ENCODE results near the gene PAQR3. TPM values are rescaled to one million over a fixed set of nuclear protein-coding genes. Genes with fewer than 3 reads are reported as not detected.
A peak's percentile ranks its signal among the peaks of the same experiment; 100 is the strongest.

PAQR3 gene
- total RNA-seq, 1 experiment from 2014 or later = 46.0 TPM

GRCh38 chr4:78956975-78957374 is 17.7 kb upstream of the PAQR3 start:
- H2AFZ ChIP-seq (ENCODE audit: low read length) = no peak overlapping the region
- H3K4me2 ChIP-seq (ENCODE audit: low read depth, low read length, poor library complexity, severe bottlenecking) = no peak overlapping the region

DNA sequence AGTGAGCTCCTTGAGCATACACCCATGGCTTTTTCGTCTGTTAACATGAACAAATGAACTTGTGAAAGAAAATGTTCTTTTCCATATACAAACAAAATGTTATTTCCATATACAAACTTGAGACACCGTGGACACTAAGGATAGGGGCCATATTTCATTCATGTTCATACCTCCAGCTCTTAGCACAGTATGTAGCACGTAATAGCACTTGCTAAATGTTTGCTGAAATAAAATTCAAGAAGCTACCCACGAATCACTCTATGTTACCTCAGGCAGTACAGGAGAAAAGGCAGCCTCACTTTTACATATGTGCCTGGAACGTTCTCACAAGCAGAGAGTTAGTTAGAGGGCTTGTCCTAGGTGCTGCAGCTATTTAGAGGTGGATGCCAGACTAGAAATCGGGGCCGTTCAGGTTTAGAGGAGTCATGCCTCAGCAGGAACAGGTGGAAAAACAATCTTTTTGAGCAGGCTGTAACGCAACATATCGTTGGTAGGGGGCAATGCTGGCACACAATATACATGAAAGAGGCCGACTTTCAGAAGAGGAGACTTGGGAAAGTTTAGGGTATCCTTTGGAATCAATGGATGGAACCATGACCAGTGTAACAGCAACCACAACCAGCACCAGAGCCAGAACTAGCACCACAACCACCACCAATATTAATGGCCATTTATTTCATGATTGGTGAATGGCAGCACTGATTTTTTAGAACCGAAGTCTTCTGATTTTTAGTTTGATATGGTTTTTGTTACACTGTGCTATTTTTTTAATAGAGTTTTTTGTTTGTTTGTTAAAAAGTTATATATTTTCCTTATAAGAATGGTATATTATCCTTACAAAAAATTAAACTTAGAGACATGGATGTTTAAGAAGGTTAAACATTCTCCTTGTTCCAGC is 14.8 kb upstream of the PAQR3 start:
- Histone ChIP-seq H3K9me3 (ENCODE audit: low read length) (no peaks in the 10 kb centered on the region), H3K9me2 (replicated peaks; ENCODE audit: insufficient read depth, low read length) (no peaks in the 10 kb centered on the region)
- peak; percentile 40 for DNase-seq

More at GRCh38 chr4:78956975-78957374, 17.7 kb upstream of the PAQR3 start:
- H3K36me3 ChIP-seq (ENCODE audit: insufficient read depth, low read length) = no peaks in the 10 kb centered on the region
- H3K9me2 ChIP-seq (replicated peaks; ENCODE audit: insufficient read depth, low read length) = no peaks in the 10 kb centered on the region
- no peaks in the 10 kb centered on the region for H4K20me1 ChIP-seq (ENCODE audit: insufficient read depth, low read depth, low read length)
- H3K27me3 ChIP-seq (ENCODE audit: low read length) = no peaks in the 10 kb centered on the region
- H3K4me1 ChIP-seq (ENCODE audit: low read length) = no peaks in the 10 kb centered on the region
- H3K9ac ChIP-seq (ENCODE audit: low read length) = no peak overlapping the region
- H3K9me3 ChIP-seq (ENCODE audit: low read length) = no peaks in the 10 kb centered on the region
- H3K27ac ChIP-seq (ENCODE audit: low read length) = no peak overlapping the region
- no peak overlapping the region for H3K4me3 ChIP-seq (ENCODE audit: low read length)
- no peaks in the 10 kb centered on the region for H3K79me2 ChIP-seq (ENCODE audit: low read length)
- DNase-seq = no peak

GRCh38 chr4:78953231-78953630 is 14.0 kb upstream of the PAQR3 start:
- no peak for DNase-seq
- no peak overlapping the region for H3K27ac ChIP-seq (ENCODE audit: low read length)
- no peaks in the 10 kb centered on the region for H4K20me1 ChIP-seq (ENCODE audit: insufficient read depth, low read depth, low read length)
- no peaks in the 10 kb centered on the region for H3K9me3 ChIP-seq (ENCODE audit: low read length)
- H3K27me3 ChIP-seq (ENCODE audit: low read length) = no peaks in the 10 kb centered on the region
- no peaks in the 10 kb centered on the region for H3K9me2 ChIP-seq (replicated peaks; ENCODE audit: insufficient read depth, low read length)
- H3K79me2 ChIP-seq (ENCODE audit: low read length) = no peaks in the 10 kb centered on the region
- H3K36me3 ChIP-seq (ENCODE audit: insufficient read depth, low read length) = no peaks in the 10 kb centered on the region
- no peak overlapping the region for H3K4me2 ChIP-seq (ENCODE audit: low read depth, low read length, poor library complexity, severe bottlenecking)
- no peak overlapping the region for H3K4me3 ChIP-seq (ENCODE audit: low read length)
- H3K9ac ChIP-seq (ENCODE audit: low read length) = no peak overlapping the region
- no peak overlapping the region for H2AFZ ChIP-seq (ENCODE audit: low read length)
- H3K4me1 ChIP-seq (ENCODE audit: low read length) = no peaks in the 10 kb centered on the region

More for the DNA sequence above, 14.8 kb upstream of the PAQR3 start:
- no peak overlapping the region for H2AFZ ChIP-seq (ENCODE audit: low read length)
- no peak overlapping the region for H3K9ac ChIP-seq (ENCODE audit: low read length)
- H3K4me3 ChIP-seq (ENCODE audit: low read length) = no peak overlapping the region
- no peaks in the 10 kb centered on the region for H3K27me3 ChIP-seq (ENCODE audit: low read length)
- no peaks in the 10 kb centered on the region for H3K4me1 ChIP-seq (ENCODE audit: low read length)
- no peak overlapping the region for H3K27ac ChIP-seq (ENCODE audit: low read length)
- no peaks in the 10 kb centered on the region for H3K36me3 ChIP-seq (ENCODE audit: insufficient read depth, low read length)
- H4K20me1 ChIP-seq (ENCODE audit: insufficient read depth, low read depth, low read length) = no peaks in the 10 kb centered on the region
- no peak overlapping the region for H3K4me2 ChIP-seq (ENCODE audit: low read depth, low read length, poor library complexity, severe bottlenecking)
- no peaks in the 10 kb centered on the region for H3K79me2 ChIP-seq (ENCODE audit: low read length)

DNA sequence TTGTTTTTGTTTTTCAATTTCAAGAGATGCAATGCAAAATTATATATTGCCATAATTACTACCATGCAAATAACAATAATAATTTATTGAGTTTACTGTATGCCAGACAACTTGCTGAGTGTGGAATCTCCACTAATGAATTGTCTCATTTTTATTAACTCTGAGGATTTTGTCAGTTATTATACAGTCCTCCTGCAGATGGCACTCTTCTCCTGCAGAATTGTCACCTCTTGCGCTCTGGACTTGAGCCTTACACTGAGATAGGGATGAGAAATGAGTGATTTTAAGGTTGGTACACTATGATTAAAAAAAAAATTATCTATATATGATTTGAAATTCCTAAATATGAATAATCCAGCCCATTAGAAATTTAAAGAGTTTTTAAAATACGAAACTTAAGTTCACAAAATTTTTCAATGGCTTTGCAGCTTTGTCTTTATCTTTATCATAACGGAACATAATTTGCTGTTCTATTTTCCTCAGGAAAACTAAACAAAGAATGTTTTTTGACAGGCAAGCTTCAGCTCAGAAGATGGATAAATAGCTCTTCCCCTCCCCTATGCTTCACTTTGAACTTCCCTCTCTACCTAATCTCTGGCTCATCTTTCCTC is 12.7 kb upstream of the PAQR3 start:
- peak; percentile 72 for DNase-seq
- H3K4me2 ChIP-seq (ENCODE audit: low read depth, low read length, poor library complexity, severe bottlenecking) = no peak overlapping the region
- no peaks in the 10 kb centered on the region for H3K9me3 ChIP-seq (ENCODE audit: low read length)
- H4K20me1 ChIP-seq (ENCODE audit: insufficient read depth, low read depth, low read length) = no peaks in the 10 kb centered on the region
- H3K4me3 ChIP-seq (ENCODE audit: low read length) = no peak overlapping the region
- no peaks in the 10 kb centered on the region for H3K36me3 ChIP-seq (ENCODE audit: insufficient read depth, low read length)
- H3K9me2 ChIP-seq (replicated peaks; ENCODE audit: insufficient read depth, low read length) = no peaks in the 10 kb centered on the region
- H3K9ac ChIP-seq (ENCODE audit: low read length) = no peak overlapping the region
- no peak overlapping the region for H2AFZ ChIP-seq (ENCODE audit: low read length)
- no peaks in the 10 kb centered on the region for H3K4me1 ChIP-seq (ENCODE audit: low read length)
- H3K27ac ChIP-seq (ENCODE audit: low read length) = no peak overlapping the region
- no peaks in the 10 kb centered on the region for H3K27me3 ChIP-seq (ENCODE audit: low read length)
- H3K79me2 ChIP-seq (ENCODE audit: low read length) = no peaks in the 10 kb centered on the region

- H3K27ac ChIP-seq (ENCODE audit: low read length) = no peak overlapping the region
- H2AFZ ChIP-seq (ENCODE audit: low read length) = no peak overlapping the region
- no peaks in the 10 kb centered on the region for H3K9me3 ChIP-seq (ENCODE audit: low read length)
- no peak for DNase-seq
- no peaks in the 10 kb centered on the region for H3K4me1 ChIP-seq (ENCODE audit: low read length)
- no peaks in the 10 kb centered on the region for H3K79me2 ChIP-seq (ENCODE audit: low read length)
- no peaks in the 10 kb centered on the region for H3K9me2 ChIP-seq (replicated peaks; ENCODE audit: insufficient read depth, low read length)
- no peaks in the 10 kb centered on the region for H3K36me3 ChIP-seq (ENCODE audit: insufficient read depth, low read length)
- no peaks in the 10 kb centered on the region for H4K20me1 ChIP-seq (ENCODE audit: insufficient read depth, low read depth, low read length)
- no peaks in the 10 kb centered on the region for H3K27me3 ChIP-seq (ENCODE audit: low read length)
- no peak overlapping the region for H3K4me3 ChIP-seq (ENCODE audit: low read length)
- no peak overlapping the region for H3K4me2 ChIP-seq (ENCODE audit: low read depth, low read length, poor library complexity, severe bottlenecking)
- H3K9ac ChIP-seq (ENCODE audit: low read length) = no peak overlapping the region
Measured at GRCh38 chr4:78949735-78950134, 10.5 kb upstream of the PAQR3 start.

DNA sequence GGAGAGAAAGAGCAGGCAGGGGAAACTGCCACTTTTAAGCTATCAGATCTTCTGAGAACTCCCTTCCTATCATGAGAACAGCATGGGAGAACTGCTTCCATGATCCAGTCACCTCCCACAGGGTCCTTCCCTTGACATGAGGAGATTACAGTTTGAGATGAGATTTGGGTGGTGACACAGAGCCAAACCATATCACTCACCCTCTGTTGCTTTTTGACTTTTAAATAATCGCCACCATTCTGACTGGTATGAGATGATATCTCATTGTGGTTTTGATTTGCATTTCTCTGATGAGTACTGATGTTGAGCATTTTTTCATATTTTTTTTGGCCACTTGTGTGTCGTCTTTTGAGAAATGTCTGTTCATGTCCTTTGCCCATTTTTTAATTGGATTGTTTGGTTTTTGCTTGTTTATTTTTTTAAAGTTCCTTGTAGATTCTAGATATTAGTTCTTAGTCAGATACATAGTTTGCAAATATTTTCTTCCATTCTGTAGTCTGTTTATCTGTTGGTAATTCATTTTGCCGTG is 6.5 kb upstream of the PAQR3 start:
- Histone ChIP-seq H3K79me2 (ENCODE audit: low read length) (no peaks in the 10 kb centered on the region), H3K27ac (ENCODE audit: low read length) (no peak overlapping the region), H3K4me2 (ENCODE audit: low read depth, low read length, poor library complexity, severe bottlenecking) (no peak overlapping the region), H3K27me3 (ENCODE audit: low read length) (no peaks in the 10 kb centered on the region), H2AFZ (ENCODE audit: low read length) (no peak overlapping the region), H3K9me2 (replicated peaks; ENCODE audit: insufficient read depth, low read length) (no peaks in the 10 kb centered on the region), H3K4me1 (ENCODE audit: low read length) (no peaks in the 10 kb centered on the region), H3K4me3 (ENCODE audit: low read length) (no peak overlapping the region), H3K9ac (ENCODE audit: low read length) (no peak overlapping the region), H4K20me1 (ENCODE audit: insufficient read depth, low read depth, low read length) (no peaks in the 10 kb centered on the region), H3K36me3 (ENCODE audit: insufficient read depth, low read length) (no peaks in the 10 kb centered on the region), H3K9me3 (ENCODE audit: low read length) (no peaks in the 10 kb centered on the region)
- no peak for DNase-seq

DNA sequence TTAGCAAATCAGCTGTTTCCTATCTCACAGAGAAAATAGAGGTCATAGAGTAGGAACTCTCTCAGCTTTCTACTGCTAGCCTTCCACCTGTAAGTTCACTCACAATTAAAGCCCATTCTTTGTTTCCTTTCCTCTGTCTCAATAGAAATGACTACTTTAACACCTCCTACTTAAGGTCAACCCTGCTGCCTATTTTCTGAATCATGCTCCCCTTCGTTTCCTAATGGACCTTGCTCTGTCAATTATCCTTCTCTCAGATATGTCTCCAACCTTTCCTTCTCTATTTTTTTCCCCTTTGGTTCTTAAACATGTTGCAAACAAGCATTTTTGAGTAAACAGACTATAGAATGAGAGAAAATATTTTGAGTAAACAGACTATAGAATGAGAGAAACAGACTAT is 5.1 kb upstream of the PAQR3 start:
- H3K36me3 ChIP-seq (ENCODE audit: insufficient read depth, low read length) = no peaks in the 10 kb centered on the region

GRCh38 chr4:78940752-78941151 is 1.5 kb upstream of the PAQR3 start:
- Histone ChIP-seq H2AFZ (ENCODE audit: low read length) (no peak overlapping the region), H3K36me3 (ENCODE audit: insufficient read depth, low read length) (no peaks in the 10 kb centered on the region), H4K20me1 (ENCODE audit: insufficient read depth, low read depth, low read length) (no peaks in the 10 kb centered on the region), H3K4me3 (ENCODE audit: low read length) (no peak overlapping the region), H3K9me3 (ENCODE audit: low read length) (no peaks in the 10 kb centered on the region), H3K4me1 (ENCODE audit: low read length) (peaks cover 19% of the 10 kb centered on the region), H3K27me3 (ENCODE audit: low read length) (no peaks in the 10 kb centered on the region), H3K4me2 (ENCODE audit: low read depth, low read length, poor library complexity, severe bottlenecking) (no peak overlapping the region), H3K9ac (ENCODE audit: low read length) (no peak overlapping the region), H3K27ac (ENCODE audit: low read length) (no peak overlapping the region), H3K79me2 (ENCODE audit: low read length) (peaks cover 32% of the 10 kb centered on the region), H3K9me2 (replicated peaks; ENCODE audit: insufficient read depth, low read length) (no peaks in the 10 kb centered on the region)
- DNase-seq = no peak

More for the DNA sequence above, 5.1 kb upstream of the PAQR3 start:
- Histone ChIP-seq H3K79me2 (ENCODE audit: low read length) (no peaks in the 10 kb centered on the region), H3K4me2 (ENCODE audit: low read depth, low read length, poor library complexity, severe bottlenecking) (no peak overlapping the region), H4K20me1 (ENCODE audit: insufficient read depth, low read depth, low read length) (no peaks in the 10 kb centered on the region), H3K9me3 (ENCODE audit: low read length) (no peaks in the 10 kb centered on the region), H3K4me1 (ENCODE audit: low read length) (peaks cover 4% of the 10 kb centered on the region), H3K9ac (ENCODE audit: low read length) (no peak overlapping the region), H3K27ac (ENCODE audit: low read length) (no peak overlapping the region), H3K27me3 (ENCODE audit: low read length) (no peaks in the 10 kb centered on the region), H3K4me3 (ENCODE audit: low read length) (no peak overlapping the region), H3K9me2 (replicated peaks; ENCODE audit: insufficient read depth, low read length) (no peaks in the 10 kb centered on the region), H2AFZ (ENCODE audit: low read length) (no peak overlapping the region)
- DNase-seq = no peak

Measured in Karpas-422 (cell line).